Transverse colon (tissue), 4 donors: ENCODE data around the gene CD34.

Experiments
- POLR2A ChIP-seq: fragments of 450-650 bp; IDR thresholded peaks from one replicate; pipeline ENCODE4 v1.6.1; 2016; ENCODE audit warnings: antibody characterized with exemption, mild to moderate bottlenecking, moderate library complexity
- POLR2AphosphoS5 ChIP-seq, 3 donors: sonication (generic); formaldehyde crosslinking; IDR thresholded peaks; one replicate each; pipeline ENCODE4 v1.6.1; 2016; ENCODE audit warnings: antibody characterized with exemption in 3 of 3
- TF ChIP-seq, protein P1 (sequence below), 5 experiments: fragments of 200-600 bp in 3 of 5; fragments of 450-650 bp in 2 of 5; sonication (generic) in 3 of 5; IDR thresholded peaks; 1 replicate in 2 of 5; 2 replicates in 3 of 5; pipeline ENCODE4 v1.5.1; 2016 to 2017; ENCODE audit warnings: antibody characterized with exemption in 5 of 5, inconsistent platforms in 3 of 5, mild to moderate bottlenecking in 2 of 5, moderate library complexity in 1 of 5

DNA sequence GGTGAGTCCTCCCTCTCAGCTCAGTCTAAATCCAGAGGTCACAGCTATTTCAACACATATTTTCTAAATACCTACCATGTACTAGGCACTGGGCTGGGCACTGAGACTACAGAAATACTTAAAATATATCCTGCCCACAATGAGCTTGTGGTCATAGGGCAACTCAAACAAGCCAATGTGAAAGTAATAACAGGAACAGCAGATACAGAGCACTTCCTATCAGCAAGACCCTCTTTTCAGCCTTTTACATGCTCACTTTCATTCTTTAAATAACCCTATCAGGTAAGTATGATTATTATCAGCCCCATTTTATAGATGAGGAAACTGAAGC, 71.9 kb downstream of the CD34 start:
- TF ChIP-seq, protein P1, sequence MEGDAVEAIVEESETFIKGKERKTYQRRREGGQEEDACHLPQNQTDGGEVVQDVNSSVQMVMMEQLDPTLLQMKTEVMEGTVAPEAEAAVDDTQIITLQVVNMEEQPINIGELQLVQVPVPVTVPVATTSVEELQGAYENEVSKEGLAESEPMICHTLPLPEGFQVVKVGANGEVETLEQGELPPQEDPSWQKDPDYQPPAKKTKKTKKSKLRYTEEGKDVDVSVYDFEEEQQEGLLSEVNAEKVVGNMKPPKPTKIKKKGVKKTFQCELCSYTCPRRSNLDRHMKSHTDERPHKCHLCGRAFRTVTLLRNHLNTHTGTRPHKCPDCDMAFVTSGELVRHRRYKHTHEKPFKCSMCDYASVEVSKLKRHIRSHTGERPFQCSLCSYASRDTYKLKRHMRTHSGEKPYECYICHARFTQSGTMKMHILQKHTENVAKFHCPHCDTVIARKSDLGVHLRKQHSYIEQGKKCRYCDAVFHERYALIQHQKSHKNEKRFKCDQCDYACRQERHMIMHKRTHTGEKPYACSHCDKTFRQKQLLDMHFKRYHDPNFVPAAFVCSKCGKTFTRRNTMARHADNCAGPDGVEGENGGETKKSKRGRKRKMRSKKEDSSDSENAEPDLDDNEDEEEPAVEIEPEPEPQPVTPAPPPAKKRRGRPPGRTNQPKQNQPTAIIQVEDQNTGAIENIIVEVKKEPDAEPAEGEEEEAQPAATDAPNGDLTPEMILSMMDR (IDR thresholded peaks at IDR 0.05) = no peak
- TF ChIP-seq POLR2AphosphoS5 (IDR thresholded peaks at IDR 0.05) = no peak
- no peak for TF ChIP-seq POLR2A
